ENCODE data around the gene RIMS1. TPM values are rescaled to one million over a fixed set of nuclear protein-coding genes. Genes with fewer than 3 reads are reported as not detected.

RIMS1 gene
- total and polyA plus RNA-seq, 12 donors = 0.07 to 2.8 (median 0.20) TPM; not detected in 3

DNA sequence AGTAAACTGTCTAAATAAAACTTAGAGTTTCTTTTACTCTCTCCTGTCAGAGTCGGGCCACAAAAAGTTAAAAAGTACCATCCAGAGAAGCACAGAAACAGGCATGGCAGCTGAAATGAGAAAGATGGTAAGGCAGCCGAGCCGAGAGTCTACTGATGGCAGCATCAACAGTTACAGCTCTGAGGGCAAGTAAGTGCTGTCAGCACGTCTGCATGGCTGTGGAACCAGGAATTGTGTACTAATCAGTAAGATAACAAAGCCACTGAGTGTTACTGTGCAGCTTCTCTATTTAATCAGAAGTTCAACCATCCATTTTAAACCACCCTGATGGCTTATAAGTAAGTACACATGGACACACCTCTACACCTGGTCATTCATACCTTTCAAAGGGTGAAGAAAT lies 504.2 kb downstream of the RIMS1 start:
- TF ChIP-seq, protein P1, sequence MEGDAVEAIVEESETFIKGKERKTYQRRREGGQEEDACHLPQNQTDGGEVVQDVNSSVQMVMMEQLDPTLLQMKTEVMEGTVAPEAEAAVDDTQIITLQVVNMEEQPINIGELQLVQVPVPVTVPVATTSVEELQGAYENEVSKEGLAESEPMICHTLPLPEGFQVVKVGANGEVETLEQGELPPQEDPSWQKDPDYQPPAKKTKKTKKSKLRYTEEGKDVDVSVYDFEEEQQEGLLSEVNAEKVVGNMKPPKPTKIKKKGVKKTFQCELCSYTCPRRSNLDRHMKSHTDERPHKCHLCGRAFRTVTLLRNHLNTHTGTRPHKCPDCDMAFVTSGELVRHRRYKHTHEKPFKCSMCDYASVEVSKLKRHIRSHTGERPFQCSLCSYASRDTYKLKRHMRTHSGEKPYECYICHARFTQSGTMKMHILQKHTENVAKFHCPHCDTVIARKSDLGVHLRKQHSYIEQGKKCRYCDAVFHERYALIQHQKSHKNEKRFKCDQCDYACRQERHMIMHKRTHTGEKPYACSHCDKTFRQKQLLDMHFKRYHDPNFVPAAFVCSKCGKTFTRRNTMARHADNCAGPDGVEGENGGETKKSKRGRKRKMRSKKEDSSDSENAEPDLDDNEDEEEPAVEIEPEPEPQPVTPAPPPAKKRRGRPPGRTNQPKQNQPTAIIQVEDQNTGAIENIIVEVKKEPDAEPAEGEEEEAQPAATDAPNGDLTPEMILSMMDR (IDR thresholded peaks at IDR 0.05) = no peak
- no peak for ATAC-seq

DNA sequence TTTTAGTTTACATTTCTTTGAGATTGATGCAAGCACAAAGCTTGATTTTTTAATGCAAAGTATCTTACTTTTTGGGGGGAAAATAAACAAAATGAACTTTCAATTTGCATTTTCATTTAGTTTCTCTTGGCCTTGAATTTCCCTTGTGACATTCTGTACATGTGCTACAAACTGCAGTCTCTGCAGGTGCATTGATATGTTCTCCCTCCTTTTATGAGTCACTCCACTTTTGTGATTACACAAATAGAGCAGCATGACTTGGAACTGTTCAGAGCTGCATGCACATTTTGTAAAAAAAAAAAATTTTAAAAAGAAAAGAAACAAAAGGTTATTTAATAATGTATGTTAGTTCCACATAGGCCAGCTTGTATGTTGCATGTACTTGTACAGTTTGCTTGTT lies 515.5 kb downstream of the RIMS1 start:
- intact Hi-C loops (cut with DNase I) = no loop called here
- Histone ChIP-seq H3K36me3 (no peaks in the 10 kb centered on the region), H3K9me3 (no peaks in the 10 kb centered on the region), H3K4me3 (no peak overlapping the region), H3K27ac (no peak overlapping the region), H3K27me3 (peaks cover 0 to 6% (median 0%) of the 10 kb centered on the region in 7 donors), H3K4me1 (no peaks in the 10 kb centered on the region)
- TF ChIP-seq, protein P1 (IDR thresholded peaks at IDR 0.05) = no peak
- DNase-seq (no peak), ATAC-seq (no peak)

More for the DNA sequence above, 504.2 kb downstream of the RIMS1 start:
- Histone ChIP-seq H3K9me3 (no peaks in the 10 kb centered on the region), H3K4me1 (no peaks in the 10 kb centered on the region), H3K27me3 (peaks cover 0 to 7% (median 0%) of the 10 kb centered on the region in 7 donors), H3K27ac (no peak overlapping the region), H3K36me3 (no peaks in the 10 kb centered on the region), H3K4me3 (no peak overlapping the region)
- no peak for DNase-seq
- 23 to 26% methylated on average over 4 of the region's 4 CpGs for WGBS, 2 donors
- intact Hi-C loops (cut with DNase I) = no loop called here

DNA sequence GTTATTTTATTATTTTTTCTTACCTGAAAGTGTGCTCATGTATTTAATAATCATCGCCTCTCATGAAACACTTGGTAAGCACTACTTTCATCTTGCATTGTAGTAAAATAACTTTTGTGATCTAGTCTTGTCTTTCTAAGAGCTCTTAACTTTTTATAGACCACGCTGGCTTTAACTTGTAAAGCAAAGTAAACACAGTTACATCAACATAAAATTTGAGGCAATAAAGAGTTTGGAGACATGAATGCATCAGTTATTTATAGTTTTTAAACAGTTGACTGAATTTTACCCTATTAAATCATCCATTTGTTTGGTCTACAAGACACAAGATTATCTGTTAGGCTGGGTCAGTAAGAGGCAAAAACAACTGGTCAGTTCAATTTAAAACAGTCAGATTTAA lies 517.1 kb downstream of the RIMS1 start:
- no peak overlapping the region for H3K4me3 ChIP-seq
- TF ChIP-seq, protein P1 (IDR thresholded peaks at IDR 0.05) = no peak
- H3K27me3 ChIP-seq = peaks cover 0 to 12% (median 0%) of the 10 kb centered on the region in 7 donors
- no peak overlapping the region for H3K27ac ChIP-seq
- intact Hi-C loops (cut with DNase I) = no loop called here
- H3K4me1 ChIP-seq = no peaks in the 10 kb centered on the region
- DNase-seq = no peak
- 83 to 89% methylated on average over 2 of the region's 2 CpGs for WGBS, 2 donors
- ATAC-seq = no peak
- H3K36me3 ChIP-seq = no peaks in the 10 kb centered on the region
- H3K9me3 ChIP-seq = no peaks in the 10 kb centered on the region

DNA sequence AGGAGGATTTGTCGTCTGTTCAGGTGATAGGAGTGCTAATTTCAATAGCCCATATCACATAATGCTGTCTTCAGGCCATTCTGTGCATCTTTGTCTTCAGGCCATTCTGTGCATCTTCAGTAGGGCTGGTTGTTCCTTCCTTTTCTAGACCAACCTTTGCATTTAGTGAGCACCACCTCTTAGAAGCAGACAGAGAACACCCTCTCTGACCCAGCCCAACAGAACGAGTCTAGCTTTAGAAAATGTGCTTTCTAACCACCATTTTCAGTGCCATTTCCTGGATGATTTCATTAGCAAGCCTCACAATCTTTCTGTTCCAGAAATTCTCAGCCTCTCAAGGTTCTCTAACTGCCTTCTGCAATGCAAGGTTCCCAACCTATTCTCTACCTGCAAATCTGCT lies 520.2 kb downstream of the RIMS1 start:
- Histone ChIP-seq H3K9me3 (no peaks in the 10 kb centered on the region), H3K27ac (no peak overlapping the region), H3K36me3 (no peaks in the 10 kb centered on the region), H3K4me1 (no peaks in the 10 kb centered on the region), H3K27me3 (peaks cover 0 to 12% (median 0%) of the 10 kb centered on the region in 7 donors), H3K4me3 (no peak overlapping the region)
- DNase-seq = no peak
- no peak for ATAC-seq
- TF ChIP-seq, protein P1 (IDR thresholded peaks at IDR 0.05) = no peak
- intact Hi-C loops (cut with DNase I) = no loop called here
- WGBS, 2 donors = 62 to 63% methylated on average over 2 of the region's 2 CpGs

All from heart right ventricle (tissue), 16 donors.